Neural cell (in vitro differentiated cells): ENCODE results near the gene MAML2.

Source experiments
- CTCF ChIP-seq: fragments of 450-650 bp; IDR thresholded peaks from 2 replicates; pipeline ENCODE4 v1.5.1; 2014; ENCODE audit warnings: antibody characterized with exemption, mild to moderate bottlenecking, moderate library complexity; ENCODE audit not compliant: poor library complexity, severe bottlenecking
- EP300 ChIP-seq: fragments of 450-650 bp; conservative IDR thresholded peaks from 2 replicates; pipeline ENCODE4 v1.6.1; 2014; ENCODE audit warnings: antibody characterized with exemption, mild to moderate bottlenecking, moderate library complexity; ENCODE audit not compliant: poor library complexity, severe bottlenecking
- EZH2 ChIP-seq: fragments of 200-600, 300-800 bp; shearing (Covaris generic), sonication (generic); IDR thresholded peaks from 2 replicates; pipeline ENCODE4 v1.6.1; 2014; ENCODE audit warnings: antibody characterized with exemption, low read length, borderline replicate concordance, mild to moderate bottlenecking; ENCODE audit not compliant: insufficient read depth, poor library complexity, severe bottlenecking
- MXI1 ChIP-seq: fragments of 450-650 bp; conservative IDR thresholded peaks from 2 replicates; pipeline ENCODE4 v1.6.1; 2014; ENCODE audit warnings: antibody characterized with exemption, mild to moderate bottlenecking; ENCODE audit not compliant: poor library complexity, severe bottlenecking
- POLR2AphosphoS5 ChIP-seq: IDR thresholded peaks from 2 replicates; pipeline ENCODE4 v1.6.1; 2012
- RAD21 ChIP-seq: fragments of 450-650 bp; conservative IDR thresholded peaks from 2 replicates; pipeline ENCODE4 v1.6.1; 2014; ENCODE audit warnings: antibody characterized with exemption, mild to moderate bottlenecking, moderate library complexity
- REST ChIP-seq: IDR thresholded peaks from 2 replicates; pipeline ENCODE4 v1.6.1; 2012; ENCODE audit warnings: borderline replicate concordance
- SMC3 ChIP-seq: fragments of 450-650 bp; conservative IDR thresholded peaks from 2 replicates; pipeline ENCODE4 v1.6.1; 2014; ENCODE audit warnings: antibody characterized with exemption, mild to moderate bottlenecking, moderate library complexity; ENCODE audit not compliant: poor library complexity
- TAF1 ChIP-seq: IDR thresholded peaks from 2 replicates; pipeline ENCODE4 v1.6.1; 2012; ENCODE audit warnings: low read depth

- TF ChIP-seq CTCF (no peak), POLR2AphosphoS5 (no peak), EZH2 (no peak), EP300 (no peak), SMC3 (no peak), REST (no peak), MXI1 (no peak), TAF1 (no peak), RAD21 (no peak)
Observed at GRCh38 chr11:96301818-96302217, 41.2 kb downstream of the MAML2 start.
